ENCODE results near the gene SYT8. TPM values are rescaled to one million over a fixed set of nuclear protein-coding genes. Genes with fewer than 3 reads are reported as not detected.
A peak's percentile ranks its signal among the peaks of the same experiment; 100 is the strongest.

The SYT8 gene
- total RNA-seq, 1 experiment from 2014 or later = 7.8 TPM

- intact Hi-C loops (cut with micrococcal nuclease) = no loop called here
- CTCF ChIA-PET = no interaction called here
Measured at GRCh38 chr11:1825785-1826451, 8.9 kb upstream of the SYT8 start.

GRCh38 chr11:1826552-1827094 is 8.2 kb upstream of the SYT8 start:
- TF ChIP-seq CTCF (conservative IDR thresholded peaks at IDR 0.05; ENCODE audit: low read depth, low read length) (peak; percentile 51), EZH2phosphoT487 (IDR thresholded peaks at IDR 0.05; ENCODE audit: borderline replicate concordance, low read length) (no peak)
- H3F3A ChIP-seq (ENCODE audit: low read length, unreplicated experiment) = no peaks in the 10 kb centered on the region
- ATAC-seq = peak; percentile 25
- H3K27me3 ChIP-seq (ENCODE audit: low read length) = no peaks in the 10 kb centered on the region
- no peaks in the 10 kb centered on the region for H4K20me1 ChIP-seq (ENCODE audit: low read length)
- BruUV-seq (replicated peaks) = no TSS peak
- peaks cover 40% of the 10 kb centered on the region for H3K4me1 ChIP-seq (ENCODE audit: insufficient read depth, low read length)
- peak; percentile 43 for DNase-seq
- H3K9me2 ChIP-seq (replicated peaks; ENCODE audit: low read length) = no peaks in the 10 kb centered on the region
- H3K36me3 ChIP-seq (ENCODE audit: low read depth, low read length) = no peaks in the 10 kb centered on the region
- no peak overlapping the region for H3K27ac ChIP-seq (ENCODE audit: low read length)
- peak overlapping the region; percentile 75 for H3K4me2 ChIP-seq (ENCODE audit: low read length)
- no peak overlapping the region for H3K9ac ChIP-seq (ENCODE audit: low read length)
- H2AFZ ChIP-seq (ENCODE audit: low read length) = peak overlapping the region; percentile 63
- no peaks in the 10 kb centered on the region for H3K9me3 ChIP-seq (ENCODE audit: low read length)
- ChIA-PET CTCF (interaction anchor here (0.5 kb wide), 1 partner anchor 55 kb away, joined by 4 read pairs; no protein-coding TSS in a partner anchor), POLR2A (ENCODE audit: unreplicated experiment) (no interaction called here)
- H3K4me3 ChIP-seq (ENCODE audit: low read length) = no peak overlapping the region
- no peaks in the 10 kb centered on the region for H3K79me2 ChIP-seq (ENCODE audit: low read length)
- intact Hi-C loops (cut with micrococcal nuclease) = no loop called here

More at GRCh38 chr11:1825785-1826451, 8.9 kb upstream of the SYT8 start:
- POLR2A ChIA-PET (ENCODE audit: unreplicated experiment) = no interaction called here
- Histone ChIP-seq H4K20me1 (ENCODE audit: low read length) (no peaks in the 10 kb centered on the region), H3K79me2 (ENCODE audit: low read length) (no peaks in the 10 kb centered on the region), H3K27ac (ENCODE audit: low read length) (no peak overlapping the region), H3F3A (ENCODE audit: low read length, unreplicated experiment) (no peaks in the 10 kb centered on the region), H3K36me3 (ENCODE audit: low read depth, low read length) (no peaks in the 10 kb centered on the region), H3K4me3 (ENCODE audit: low read length) (no peak overlapping the region), H3K9me2 (replicated peaks; ENCODE audit: low read length) (no peaks in the 10 kb centered on the region), H3K9me3 (ENCODE audit: low read length) (no peaks in the 10 kb centered on the region), H3K27me3 (ENCODE audit: low read length) (no peaks in the 10 kb centered on the region), H3K9ac (ENCODE audit: low read length) (no peak overlapping the region), H3K4me1 (ENCODE audit: insufficient read depth, low read length) (peaks cover 39% of the 10 kb centered on the region), H3K4me2 (ENCODE audit: low read length) (no peak overlapping the region), H2AFZ (ENCODE audit: low read length) (no peak overlapping the region)
- no TSS peak for BruUV-seq (replicated peaks)
- no peak for DNase-seq
- ATAC-seq = no peak
- TF ChIP-seq EZH2phosphoT487 (IDR thresholded peaks at IDR 0.05; ENCODE audit: borderline replicate concordance, low read length) (no peak), EZH2 (IDR thresholded peaks at IDR 0.05; ENCODE audit: low read length, unreplicated experiment) (no peak), CTCF (conservative IDR thresholded peaks at IDR 0.05; ENCODE audit: low read depth, low read length) (no peak)

Data from PC-3 (cell line).